MM.1S (cell line): Measurements from ENCODE around the gene TCN1.

Experiments
- DNase-seq: peaks from one replicate; pipeline ENCODE4 v3.0.0-alpha.2; 2015
- H2AFZ ChIP-seq: fragments of 300-600 bp; sonication (generic); 2 replicates; pipeline ENCODE4 v1.6.0; 2016; ENCODE audit warnings: antibody characterized with exemption, low read length
- H3F3A ChIP-seq: fragments of 300-600 bp; sonication (generic); 2 replicates; pipeline ENCODE4 v1.6.1; 2016; ENCODE audit warnings: mild to moderate bottlenecking, antibody characterized with exemption, low read length, moderate library complexity, mixed read lengths; ENCODE audit not compliant: insufficient read depth
- H3K27ac ChIP-seq: fragments of 300-600 bp; sonication (generic); 2 replicates; pipeline ENCODE4 v1.5.1; 2016; ENCODE audit warnings: mild to moderate bottlenecking, low read length
- H3K27me3 ChIP-seq: fragments of 300-600 bp; sonication (generic); replicated peaks from 2 replicates; pipeline ENCODE4 v1.6.0; 2016; ENCODE audit warnings: low read length; ENCODE audit not compliant: insufficient read depth
- H3K36me3 ChIP-seq: fragments of 300-600 bp; sonication (generic); replicated peaks from 2 replicates; pipeline ENCODE4 v1.6.1; 2016; ENCODE audit warnings: mild to moderate bottlenecking, low read length, mixed read lengths; ENCODE audit not compliant: insufficient read depth
- H3K4me1 ChIP-seq: fragments of 300-600 bp; sonication (generic); 2 replicates; pipeline ENCODE4 v1.6.1; 2016; ENCODE audit warnings: low read length, mixed read lengths
- H3K4me2 ChIP-seq: fragments of 300-600 bp; sonication (generic); 2 replicates; pipeline ENCODE4 v1.6.0; 2016; ENCODE audit warnings: low read depth, low read length
- H3K4me3 ChIP-seq: fragments of 300-600 bp; sonication (generic); 2 replicates; pipeline ENCODE4 v1.5.1; 2016; ENCODE audit warnings: low read length, mixed read lengths
- H3K79me2 ChIP-seq: fragments of 300-600 bp; sonication (generic); 2 replicates; pipeline ENCODE4 v1.6.1; 2016; ENCODE audit warnings: mixed run types, low read length, mixed read lengths
- H3K9ac ChIP-seq: fragments of 300-600 bp; sonication (generic); 2 replicates; pipeline ENCODE4 v1.6.1; 2016; ENCODE audit warnings: low read length, mixed read lengths
- H3K9me2 ChIP-seq: fragments of 300-600 bp; sonication (generic); replicated peaks from 2 replicates; pipeline ENCODE4 v1.6.1; 2016; ENCODE audit warnings: mild to moderate bottlenecking, low read length, mixed read lengths; ENCODE audit not compliant: insufficient read depth
- H3K9me3 ChIP-seq: fragments of 300-600 bp; sonication (generic); replicated peaks from 2 replicates; pipeline ENCODE4 v1.6.1; 2016; ENCODE audit warnings: mild to moderate bottlenecking, low read length, mixed read lengths; ENCODE audit not compliant: insufficient read depth
- H4K20me1 ChIP-seq: fragments of 300-600 bp; sonication (generic); 2 replicates; pipeline ENCODE4 v1.6.1; 2016; ENCODE audit warnings: mild to moderate bottlenecking, low read length, moderate library complexity, mixed read lengths; ENCODE audit not compliant: insufficient read depth
- CTCF ChIP-seq: fragments of 300-600 bp; sonication (generic); IDR thresholded peaks from 2 replicates; pipeline ENCODE4 v1.5.1; 2016; ENCODE audit warnings: antibody characterized with exemption, low read length, mixed read lengths
- EZH2 ChIP-seq: fragments of 300-600 bp; sonication (generic); optimal IDR thresholded peaks from 2 replicates; pipeline ENCODE3; 2017; ENCODE audit warnings: low read depth, mild to moderate bottlenecking, antibody characterized with exemption, low read length, mixed read lengths
- EZH2phosphoT487 ChIP-seq: fragments of 300-600 bp; sonication (generic); IDR thresholded peaks from 2 replicates; pipeline ENCODE4 v1.6.1; 2018; ENCODE audit warnings: antibody characterized with exemption, low read length

TCN1 gene

GRCh38 chr11:59899532-59899931 is 33.2 kb upstream of the TCN1 start:
- H3K4me3 ChIP-seq = no peak overlapping the region
- H3K4me2 ChIP-seq = no peak overlapping the region
- no peaks in the 10 kb centered on the region for H3K4me1 ChIP-seq
- no peaks in the 10 kb centered on the region for H3F3A ChIP-seq
- H4K20me1 ChIP-seq = no peaks in the 10 kb centered on the region
- no peak overlapping the region for H2AFZ ChIP-seq
- DNase-seq = no peak
- H3K79me2 ChIP-seq = no peaks in the 10 kb centered on the region
- H3K27me3 ChIP-seq = no peaks in the 10 kb centered on the region
- no peaks in the 10 kb centered on the region for H3K9me3 ChIP-seq
- H3K9me2 ChIP-seq = no peaks in the 10 kb centered on the region
- no peaks in the 10 kb centered on the region for H3K36me3 ChIP-seq
- no peak overlapping the region for H3K9ac ChIP-seq
- TF ChIP-seq EZH2phosphoT487 (no peak), CTCF (no peak), EZH2 (no peak)
- no peak overlapping the region for H3K27ac ChIP-seq

GRCh38 chr11:59898650-59899049 is 32.4 kb upstream of the TCN1 start:
- DNase-seq = no peak

GRCh38 chr11:59898046-59898445 is 31.8 kb upstream of the TCN1 start:
- DNase-seq = no peak
- Histone ChIP-seq H3K9ac (no peak overlapping the region), H4K20me1 (no peaks in the 10 kb centered on the region), H3K9me2 (no peaks in the 10 kb centered on the region), H2AFZ (no peak overlapping the region), H3K9me3 (no peaks in the 10 kb centered on the region), H3F3A (no peaks in the 10 kb centered on the region), H3K36me3 (no peaks in the 10 kb centered on the region), H3K4me1 (no peaks in the 10 kb centered on the region), H3K27me3 (no peaks in the 10 kb centered on the region), H3K79me2 (no peaks in the 10 kb centered on the region), H3K27ac (no peak overlapping the region), H3K4me2 (no peak overlapping the region), H3K4me3 (no peak overlapping the region)
- TF ChIP-seq EZH2phosphoT487 (no peak), CTCF (no peak), EZH2 (no peak)

More at GRCh38 chr11:59898650-59899049, 32.4 kb upstream of the TCN1 start:
- Histone ChIP-seq H3F3A (no peaks in the 10 kb centered on the region), H3K9ac (no peak overlapping the region), H3K79me2 (no peaks in the 10 kb centered on the region), H3K4me3 (no peak overlapping the region), H3K4me2 (no peak overlapping the region), H3K27me3 (no peaks in the 10 kb centered on the region), H4K20me1 (no peaks in the 10 kb centered on the region), H2AFZ (no peak overlapping the region), H3K27ac (no peak overlapping the region), H3K9me2 (no peaks in the 10 kb centered on the region), H3K9me3 (no peaks in the 10 kb centered on the region), H3K4me1 (no peaks in the 10 kb centered on the region), H3K36me3 (no peaks in the 10 kb centered on the region)
- TF ChIP-seq EZH2 = no peak
- no peak for TF ChIP-seq EZH2phosphoT487
- no peak for TF ChIP-seq CTCF
